ENCODE measurements around the gene FARS2. TPM values are rescaled to one million over a fixed set of nuclear protein-coding genes. Genes with fewer than 3 reads are reported as not detected.

The FARS2 gene
- total and polyA plus RNA-seq, 2 of the 13 experiments (the other 11 are each of a cell fraction or from before 2014, with no cell fraction given), result 15.4 to 26.0 TPM

- Histone ChIP-seq H3K4me1 (ENCODE audit: insufficient read depth, low read length) (no peaks in the 10 kb centered on the region), H3K36me3 (replicated peaks in 1 of 2; ENCODE audit: control insufficient read depth in 1 of 2, insufficient read depth in 2 of 2, low read length in 2 of 2) (no peaks in the 10 kb centered on the region), H3K79me2 (ENCODE audit: insufficient read depth, low read length) (no peaks in the 10 kb centered on the region), H3K9me3 (ENCODE audit: low read length) (no peaks in the 10 kb centered on the region), H3K4me2 (ENCODE audit: low read depth, low read length) (no peak overlapping the region), H4K20me1 (ENCODE audit: insufficient read depth, low read length) (no peaks in the 10 kb centered on the region), H3K9ac (ENCODE audit: insufficient read depth, low read depth, low read length) (no peak overlapping the region), H3K4me3 (replicated peaks in 1 of 3; ENCODE audit: insufficient read depth in 1 of 3, low read depth in 2 of 3, low read length in 3 of 3) (no peak overlapping the region), H3K27me3 (ENCODE audit: control insufficient read depth in 1 of 2, insufficient read depth in 2 of 2, low read length in 2 of 2) (no peaks in the 10 kb centered on the region), H3K27ac (ENCODE audit: extremely low read length, insufficient read depth, low read length) (no peak overlapping the region), H2AFZ (ENCODE audit: low read length) (no peak overlapping the region)
- CTCF ChIA-PET (ENCODE audit: low intra/inter-chr PET ratio, low total read pairs), result no interaction called here
- TF ChIP-seq TRIM24 (CRISPR knock-in tag; IDR thresholded peaks at IDR 0.05), result no peak
- TF ChIP-seq, protein P1, sequence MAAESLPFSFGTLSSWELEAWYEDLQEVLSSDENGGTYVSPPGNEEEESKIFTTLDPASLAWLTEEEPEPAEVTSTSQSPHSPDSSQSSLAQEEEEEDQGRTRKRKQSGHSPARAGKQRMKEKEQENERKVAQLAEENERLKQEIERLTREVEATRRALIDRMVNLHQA (CRISPR knock-in tag; IDR thresholded peaks at IDR 0.05), result no peak
- TF ChIP-seq SETDB1 (CRISPR knock-in tag; IDR thresholded peaks at IDR 0.05; ENCODE audit: borderline replicate concordance), result no peak
- TF ChIP-seq ZNF496 (CRISPR knock-in tag; IDR thresholded peaks at IDR 0.05; ENCODE audit: insufficient replicate concordance), result no peak
- TF ChIP-seq IKZF1 (IDR thresholded peaks at IDR 0.05), result no peak
- TF ChIP-seq, protein P2, sequence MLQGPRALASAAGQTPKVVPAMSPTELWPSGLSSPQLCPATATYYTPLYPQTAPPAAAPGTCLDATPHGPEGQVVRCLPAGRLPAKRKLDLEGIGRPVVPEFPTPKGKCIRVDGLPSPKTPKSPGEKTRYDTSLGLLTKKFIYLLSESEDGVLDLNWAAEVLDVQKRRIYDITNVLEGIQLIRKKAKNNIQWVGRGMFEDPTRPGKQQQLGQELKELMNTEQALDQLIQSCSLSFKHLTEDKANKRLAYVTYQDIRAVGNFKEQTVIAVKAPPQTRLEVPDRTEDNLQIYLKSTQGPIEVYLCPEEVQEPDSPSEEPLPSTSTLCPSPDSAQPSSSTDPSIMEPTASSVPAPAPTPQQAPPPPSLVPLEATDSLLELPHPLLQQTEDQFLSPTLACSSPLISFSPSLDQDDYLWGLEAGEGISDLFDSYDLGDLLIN (CRISPR knock-in tag; IDR thresholded peaks at IDR 0.05; ENCODE audit: borderline replicate concordance), result no peak
- no peak for TF ChIP-seq ZNF234 (CRISPR knock-in tag; conservative IDR thresholded peaks at IDR 0.05)
- no peak for TF ChIP-seq ZNF589 (CRISPR knock-in tag; conservative IDR thresholded peaks at IDR 0.05)
- POLR2A ChIA-PET, result no interaction called here
- intact Hi-C loops (cut with micrococcal nuclease; ENCODE audit: unreplicated experiment) (no loop called here), in situ Hi-C loops (cut with HindIII; ENCODE audit: extremely low pct_ligation_motif_present, low pct_unique_long_range_greater_than_20kb) (no loop called here)
- no peak for ATAC-seq
- FAIRE-seq, result no peak
- WGBS (ENCODE audit: low lambda C conversion rate), result 91% methylated on average over 4 of the region's 5 CpGs
- no TSS peak for BruUV-seq (replicated peaks)
- no peak for DNase-seq (ENCODE audit: low spot score)
Observed at GRCh38 chr6:5466281-5467136, 205.2 kb downstream of the FARS2 start.

All from HepG2 (cell line).